ENCODE measurements around the gene CAPZA2.

The CAPZA2 gene

DNA sequence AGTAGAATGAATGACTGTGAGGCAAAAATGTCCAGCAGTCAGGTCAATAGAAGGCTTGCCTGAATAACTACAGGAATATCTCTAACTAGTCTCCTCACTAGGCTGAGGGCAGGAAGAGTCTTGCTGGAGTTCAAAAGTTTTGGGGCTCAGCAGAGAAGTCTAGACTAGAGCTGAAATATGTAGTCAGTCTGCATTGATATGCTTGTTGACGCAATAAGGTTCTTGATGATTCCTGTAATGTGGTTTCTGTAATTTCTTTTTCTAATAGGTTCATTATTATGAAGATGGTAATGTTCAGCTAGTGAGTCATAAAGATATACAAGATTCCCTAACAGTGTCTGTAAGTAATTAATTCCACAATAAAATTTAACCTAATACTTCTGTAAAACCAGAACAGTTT lies 49.4 kb downstream of the CAPZA2 start:
- H3K27ac ChIP-seq (ENCODE audit: low read depth, low read length, poor library complexity, severe bottlenecking), result no peak overlapping the region
- no peaks in the 10 kb centered on the region for H3K9me2 ChIP-seq (ENCODE audit: low read depth, low read length)
- peaks cover 93% of the 10 kb centered on the region for H3K36me3 ChIP-seq (ENCODE audit: insufficient read depth, low read length)
- H3K79me2 ChIP-seq (ENCODE audit: insufficient read depth, low read length), result no peaks in the 10 kb centered on the region
- H3K4me1 ChIP-seq (ENCODE audit: insufficient read depth, low read length, severe bottlenecking), result no peaks in the 10 kb centered on the region
- no peaks in the 10 kb centered on the region for H3K27me3 ChIP-seq (ENCODE audit: insufficient read depth, low read length)
- no peaks in the 10 kb centered on the region for H4K20me1 ChIP-seq (ENCODE audit: insufficient read depth, low read length)
- H3K4me3 ChIP-seq (ENCODE audit: low read depth, low read length, poor library complexity, severe bottlenecking), result no peak overlapping the region
- H2AFZ ChIP-seq (ENCODE audit: low read length), result no peak overlapping the region
- no peaks in the 10 kb centered on the region for H3K9me3 ChIP-seq (ENCODE audit: low read length)
- TF ChIP-seq, protein P1, sequence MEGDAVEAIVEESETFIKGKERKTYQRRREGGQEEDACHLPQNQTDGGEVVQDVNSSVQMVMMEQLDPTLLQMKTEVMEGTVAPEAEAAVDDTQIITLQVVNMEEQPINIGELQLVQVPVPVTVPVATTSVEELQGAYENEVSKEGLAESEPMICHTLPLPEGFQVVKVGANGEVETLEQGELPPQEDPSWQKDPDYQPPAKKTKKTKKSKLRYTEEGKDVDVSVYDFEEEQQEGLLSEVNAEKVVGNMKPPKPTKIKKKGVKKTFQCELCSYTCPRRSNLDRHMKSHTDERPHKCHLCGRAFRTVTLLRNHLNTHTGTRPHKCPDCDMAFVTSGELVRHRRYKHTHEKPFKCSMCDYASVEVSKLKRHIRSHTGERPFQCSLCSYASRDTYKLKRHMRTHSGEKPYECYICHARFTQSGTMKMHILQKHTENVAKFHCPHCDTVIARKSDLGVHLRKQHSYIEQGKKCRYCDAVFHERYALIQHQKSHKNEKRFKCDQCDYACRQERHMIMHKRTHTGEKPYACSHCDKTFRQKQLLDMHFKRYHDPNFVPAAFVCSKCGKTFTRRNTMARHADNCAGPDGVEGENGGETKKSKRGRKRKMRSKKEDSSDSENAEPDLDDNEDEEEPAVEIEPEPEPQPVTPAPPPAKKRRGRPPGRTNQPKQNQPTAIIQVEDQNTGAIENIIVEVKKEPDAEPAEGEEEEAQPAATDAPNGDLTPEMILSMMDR (IDR thresholded peaks at IDR 0.05; ENCODE audit: low read length), result no peak
- no peak for TF ChIP-seq EZH2 (IDR thresholded peaks at IDR 0.05; ENCODE audit: borderline replicate concordance, low read length)
- H3K4me2 ChIP-seq (ENCODE audit: low read length), result no peak overlapping the region
- no peak overlapping the region for H3K9ac ChIP-seq (ENCODE audit: low read length)
- H3F3A ChIP-seq (ENCODE audit: insufficient read depth, low read length), result no peaks in the 10 kb centered on the region

GRCh38 chr7:116912269-116912909 lies 50.0 kb downstream of the CAPZA2 start:
- Histone ChIP-seq H3K27me3 (ENCODE audit: insufficient read depth, low read length) (no peaks in the 10 kb centered on the region), H3K9me2 (ENCODE audit: low read depth, low read length) (no peaks in the 10 kb centered on the region), H3K9ac (ENCODE audit: low read length) (no peak overlapping the region), H3K9me3 (ENCODE audit: low read length) (no peaks in the 10 kb centered on the region), H4K20me1 (ENCODE audit: insufficient read depth, low read length) (no peaks in the 10 kb centered on the region), H3K36me3 (ENCODE audit: insufficient read depth, low read length) (peaks cover 93% of the 10 kb centered on the region), H3F3A (ENCODE audit: insufficient read depth, low read length) (no peaks in the 10 kb centered on the region), H3K4me1 (ENCODE audit: insufficient read depth, low read length, severe bottlenecking) (no peaks in the 10 kb centered on the region), H3K4me2 (ENCODE audit: low read length) (no peak overlapping the region), H3K27ac (ENCODE audit: low read depth, low read length, poor library complexity, severe bottlenecking) (no peak overlapping the region), H3K4me3 (ENCODE audit: low read depth, low read length, poor library complexity, severe bottlenecking) (no peak overlapping the region), H3K79me2 (ENCODE audit: insufficient read depth, low read length) (no peaks in the 10 kb centered on the region), H2AFZ (ENCODE audit: low read length) (no peak overlapping the region)
- TF ChIP-seq, protein P1 (IDR thresholded peaks at IDR 0.05; ENCODE audit: low read length), result no peak
- TF ChIP-seq EZH2 (IDR thresholded peaks at IDR 0.05; ENCODE audit: borderline replicate concordance, low read length), result no peak

DNA sequence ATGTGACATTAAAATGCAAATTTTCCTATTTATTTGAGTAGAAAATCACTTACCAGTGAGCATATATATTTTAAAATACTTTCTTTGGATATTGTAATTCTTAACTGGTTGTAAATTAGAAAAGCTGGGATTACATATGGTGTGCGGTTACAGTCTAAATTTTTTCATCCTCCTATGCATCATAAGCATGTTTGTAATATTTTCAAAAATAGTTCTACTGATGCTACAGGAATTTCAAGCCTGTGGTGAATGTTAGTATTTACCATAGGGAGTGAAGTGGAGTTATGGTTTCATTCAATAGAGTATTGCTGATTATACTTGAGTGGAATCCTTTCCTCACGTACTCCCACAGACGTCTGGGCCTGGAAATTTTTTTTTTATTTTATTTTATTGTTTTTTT lies 56.3 kb downstream of the CAPZA2 start:
- TF ChIP-seq, protein P1 (IDR thresholded peaks at IDR 0.05; ENCODE audit: low read length), result no peak
- no peak for TF ChIP-seq EZH2 (IDR thresholded peaks at IDR 0.05; ENCODE audit: borderline replicate concordance, low read length)
- H3K9me2 ChIP-seq (ENCODE audit: low read depth, low read length), result no peaks in the 10 kb centered on the region
- H3K27me3 ChIP-seq (ENCODE audit: insufficient read depth, low read length), result no peaks in the 10 kb centered on the region
- peaks cover 44% of the 10 kb centered on the region for H3K36me3 ChIP-seq (ENCODE audit: insufficient read depth, low read length)
- no peak overlapping the region for H3K4me2 ChIP-seq (ENCODE audit: low read length)
- H3K27ac ChIP-seq (ENCODE audit: low read depth, low read length, poor library complexity, severe bottlenecking), result no peak overlapping the region
- no peak overlapping the region for H3K4me3 ChIP-seq (ENCODE audit: low read depth, low read length, poor library complexity, severe bottlenecking)
- no peaks in the 10 kb centered on the region for H3K79me2 ChIP-seq (ENCODE audit: insufficient read depth, low read length)
- no peak overlapping the region for H2AFZ ChIP-seq (ENCODE audit: low read length)
- no peaks in the 10 kb centered on the region for H3K4me1 ChIP-seq (ENCODE audit: insufficient read depth, low read length, severe bottlenecking)
- no peaks in the 10 kb centered on the region for H3K9me3 ChIP-seq (ENCODE audit: low read length)
- no peak overlapping the region for H3K9ac ChIP-seq (ENCODE audit: low read length)
- no peaks in the 10 kb centered on the region for H3F3A ChIP-seq (ENCODE audit: insufficient read depth, low read length)
- no peaks in the 10 kb centered on the region for H4K20me1 ChIP-seq (ENCODE audit: insufficient read depth, low read length)
